NCI-H2107 treated with DMSO at 0.1 percent for 48 hours (cell line): Measurements from ENCODE around the gene THOC1.
"Not testable (repeated sequence)": the region's sequence is repeated elsewhere in the genome, so short reads cannot be mapped to it uniquely, and the experiment has no call there.

Experiments used
- DNase-seq: peaks from one replicate; lab custom pipeline; 2025; ENCODE audit not compliant: unreplicated experiment; lab: John Stamatoyannopoulos, UW

The THOC1 gene

GRCh38 chr18:267688-268552 is at the start of gene THOC1:
Gene THOC1, minus strand, starts transcription at chr18:268047. Its CDS starts 28 bp downstream, at chr18:268019.
- DNase-seq, result peak; percentile 47

DNA sequence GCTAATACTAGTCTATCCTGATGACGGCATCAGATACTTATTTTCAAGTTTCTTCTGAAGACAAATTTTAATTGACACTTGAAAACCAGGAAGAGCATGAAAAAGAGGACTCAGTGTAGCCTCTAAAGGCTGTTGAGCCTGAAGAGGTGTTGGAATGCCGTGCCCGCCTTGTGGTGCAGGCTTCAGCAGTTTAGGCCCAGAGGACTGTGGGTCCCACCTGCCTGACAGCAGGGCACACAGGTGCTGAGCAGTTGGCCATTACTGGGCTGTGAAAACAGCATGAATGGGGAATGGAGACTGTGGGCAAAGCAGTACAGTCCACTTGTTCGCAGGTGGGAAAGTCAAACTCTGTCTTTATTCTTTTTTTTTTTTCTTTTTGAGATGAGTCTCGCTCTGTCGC is 49.8 kb upstream of the THOC1 start:
- DNase-seq, result no peak

- no peak for DNase-seq
Measured at GRCh38 chr18:316393-316792, 48.5 kb upstream of the THOC1 start.

DNA sequence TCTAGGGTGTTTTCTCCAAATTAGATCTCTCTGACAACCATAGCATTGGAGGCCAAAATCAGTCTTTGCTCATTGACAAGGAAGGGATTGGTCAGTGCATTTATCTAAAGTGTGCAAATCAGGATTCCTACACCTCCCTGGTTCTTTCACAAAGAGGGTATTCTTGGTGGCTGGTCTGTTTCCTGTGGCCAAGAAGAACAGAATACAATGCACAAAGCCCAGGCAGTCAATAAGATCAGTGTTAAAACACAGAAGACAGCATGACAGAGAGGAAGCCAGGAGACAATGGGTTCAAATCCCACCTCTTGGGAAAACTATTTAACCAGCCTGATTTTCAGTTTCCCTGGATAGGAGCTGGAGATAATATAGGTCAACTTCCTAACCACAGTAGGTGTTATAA is 46.1 kb upstream of the THOC1 start:
- no peak for DNase-seq

DNA sequence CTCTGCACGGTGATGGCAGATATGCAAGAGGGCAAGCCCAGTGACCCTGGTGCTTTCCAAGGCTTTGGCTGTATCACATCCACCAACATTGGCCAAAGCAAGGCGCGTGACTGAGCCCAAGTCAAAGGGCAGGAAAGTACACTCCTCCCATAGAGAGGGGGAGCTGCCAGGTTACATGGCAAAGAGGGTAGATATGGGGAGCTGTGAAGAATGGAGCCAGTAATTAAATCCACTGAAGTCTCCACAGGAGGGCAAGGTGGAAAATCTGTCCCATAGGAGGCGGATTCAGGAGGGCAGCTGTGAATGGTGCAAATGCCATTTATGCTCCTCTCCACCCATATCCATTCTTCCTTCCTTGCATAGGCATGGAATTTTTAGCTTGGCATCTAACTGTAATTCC is 44.6 kb upstream of the THOC1 start:
- no peak for DNase-seq

DNA sequence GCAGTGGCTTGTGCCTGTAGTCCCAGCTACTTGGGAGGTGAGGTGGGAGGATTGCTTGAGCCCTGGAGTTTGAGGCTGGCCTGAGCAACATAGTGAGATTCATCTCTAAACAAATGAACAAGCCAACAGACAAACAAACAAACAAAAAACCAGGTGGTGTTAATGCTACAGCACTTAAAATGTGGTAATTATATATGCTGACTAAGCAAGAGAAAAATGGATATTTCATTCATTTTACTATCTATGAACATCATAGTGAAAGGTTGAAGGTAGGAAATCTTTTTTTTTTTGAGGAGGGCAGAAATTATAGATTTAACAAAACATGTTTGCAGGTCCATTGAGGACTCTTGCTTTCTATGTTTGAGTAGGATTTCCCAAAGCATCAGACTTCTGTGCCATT is 42.2 kb upstream of the THOC1 start:
- DNase-seq, result no peak

DNA sequence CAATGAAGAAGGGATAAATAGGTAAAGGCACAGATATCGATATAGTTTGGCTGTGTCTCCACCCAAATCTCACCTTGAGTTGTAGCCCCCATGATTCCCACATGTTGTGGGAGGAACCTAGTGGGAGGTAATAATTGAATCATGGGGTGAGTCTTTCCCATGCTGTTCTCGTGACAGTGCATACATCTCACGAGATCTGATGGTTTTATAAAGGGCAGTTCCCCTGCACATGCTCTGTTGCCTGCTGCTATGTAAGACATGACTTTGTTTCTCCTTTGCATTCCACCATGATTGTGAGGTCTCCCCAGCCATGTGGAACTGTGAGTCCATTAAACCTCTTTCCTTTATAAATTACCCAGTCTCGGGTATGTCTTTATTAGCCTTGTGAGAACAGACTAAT is 40.2 kb upstream of the THOC1 start:
- DNase-seq, result not testable (repeated sequence)

DNA sequence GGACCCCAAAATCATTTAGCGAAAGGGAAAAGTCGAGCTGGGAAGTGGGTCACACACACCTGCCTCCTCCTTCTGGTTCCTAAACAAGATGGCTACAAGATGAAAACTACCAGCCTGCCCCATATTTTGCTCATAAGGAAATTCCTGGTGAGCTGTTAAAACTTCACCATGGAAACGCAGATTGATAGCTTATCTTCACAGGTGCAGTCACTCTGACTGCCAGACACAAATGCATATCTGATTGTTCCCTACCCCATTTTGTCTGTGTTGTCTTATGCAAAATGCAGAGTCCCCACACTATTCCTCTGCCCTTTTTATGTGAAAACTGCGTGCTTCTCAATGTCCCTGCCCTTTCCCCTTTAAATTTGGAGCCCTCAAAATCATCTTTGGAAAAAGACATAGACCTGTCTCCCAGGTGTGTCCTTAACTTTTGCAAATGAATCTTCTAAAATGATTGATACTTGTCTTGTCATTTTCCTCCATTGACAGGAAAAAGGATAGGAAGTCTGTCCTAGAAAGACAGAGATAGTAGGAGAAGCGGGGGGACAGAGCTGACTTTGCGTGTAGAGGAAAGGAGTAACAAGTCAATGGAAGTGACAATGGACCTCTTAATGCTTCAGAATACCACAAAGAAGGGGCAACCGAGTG is 38.9 kb upstream of the THOC1 start:
- no peak for DNase-seq

DNA sequence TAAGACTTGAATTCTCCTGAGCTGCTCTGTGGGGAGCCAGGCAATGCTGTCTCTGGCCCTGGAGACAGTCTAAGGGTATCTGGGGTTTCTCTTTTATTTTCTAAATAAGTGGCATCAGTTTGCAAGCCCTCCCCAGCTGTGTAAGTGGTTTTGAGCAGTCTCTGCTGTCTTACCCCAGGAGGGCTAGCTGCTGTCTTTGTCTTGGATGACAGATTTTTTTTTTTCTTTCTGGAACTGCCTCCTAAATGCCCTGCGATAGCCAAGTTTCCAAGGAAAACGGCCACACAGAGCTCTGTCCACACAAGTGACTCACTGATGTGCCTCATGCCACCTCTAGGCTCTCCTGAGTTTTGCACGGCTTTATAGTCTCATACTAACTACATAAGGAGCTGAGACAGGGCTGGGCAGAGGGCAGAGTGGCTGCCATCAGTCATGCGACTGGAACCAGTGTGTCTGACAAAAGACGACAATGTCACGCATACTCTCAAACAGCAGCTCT is 37.2 kb upstream of the THOC1 start:
- no peak for DNase-seq

- DNase-seq, result no peak
Measured at GRCh38 chr18:303607-304006, 35.8 kb upstream of the THOC1 start.

DNA sequence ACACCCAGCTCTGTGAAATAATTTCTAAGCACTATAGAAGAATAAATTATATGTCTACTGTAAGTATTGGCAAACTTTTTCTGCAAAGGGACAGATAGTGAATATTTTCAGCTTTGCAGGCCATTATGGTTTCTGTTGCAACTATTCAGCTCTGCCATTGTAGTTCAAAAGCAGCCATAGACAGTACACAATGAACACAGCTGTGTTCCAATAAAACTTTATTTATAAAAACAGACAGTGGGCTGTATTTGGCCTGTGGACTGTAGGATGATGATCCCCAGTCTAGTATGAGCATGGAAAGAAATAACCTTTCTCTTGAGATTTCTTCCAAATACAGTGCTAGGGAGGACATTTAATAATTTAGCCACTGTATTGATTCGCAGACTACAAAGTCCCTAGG is 35.2 kb upstream of the THOC1 start:
- no peak for DNase-seq

DNA sequence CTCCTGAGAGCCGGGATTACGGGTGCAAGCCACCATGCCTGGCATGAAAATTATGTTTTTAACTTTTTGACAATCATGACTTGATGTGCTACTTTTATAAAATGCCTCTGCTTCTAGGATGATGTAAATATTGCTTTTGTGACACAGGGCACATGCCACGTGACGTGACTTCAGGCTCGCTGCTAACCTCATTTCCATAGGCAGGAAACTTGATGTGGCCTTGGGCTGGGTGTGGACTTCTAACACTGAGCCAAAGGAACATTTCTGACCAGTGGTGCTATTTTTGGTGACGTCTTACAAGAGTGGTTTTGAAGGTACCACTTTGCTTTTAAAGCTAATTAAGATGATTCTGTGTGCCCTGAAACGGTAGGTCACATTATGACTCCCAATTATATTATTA is 34.2 kb upstream of the THOC1 start:
- no peak for DNase-seq

DNA sequence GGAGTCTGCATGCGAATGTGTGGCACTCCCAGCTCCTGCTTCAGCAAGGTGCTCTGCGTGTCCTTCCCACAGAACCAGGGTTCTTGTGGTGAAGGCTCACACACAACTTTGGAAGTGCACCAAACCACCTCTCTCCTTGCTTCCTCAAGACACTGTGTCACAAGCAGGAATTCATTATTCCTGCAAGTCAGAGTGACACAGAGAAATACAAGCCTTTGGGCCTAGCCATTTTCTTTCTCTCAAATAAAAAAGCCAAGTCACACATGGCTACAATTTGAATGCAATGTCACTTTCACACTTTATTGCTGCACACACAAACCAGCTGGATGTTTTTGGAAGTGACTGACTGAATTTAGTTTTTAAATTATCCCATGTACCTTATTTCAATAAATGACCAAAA is 30.1 kb upstream of the THOC1 start:
- no peak for DNase-seq

DNA sequence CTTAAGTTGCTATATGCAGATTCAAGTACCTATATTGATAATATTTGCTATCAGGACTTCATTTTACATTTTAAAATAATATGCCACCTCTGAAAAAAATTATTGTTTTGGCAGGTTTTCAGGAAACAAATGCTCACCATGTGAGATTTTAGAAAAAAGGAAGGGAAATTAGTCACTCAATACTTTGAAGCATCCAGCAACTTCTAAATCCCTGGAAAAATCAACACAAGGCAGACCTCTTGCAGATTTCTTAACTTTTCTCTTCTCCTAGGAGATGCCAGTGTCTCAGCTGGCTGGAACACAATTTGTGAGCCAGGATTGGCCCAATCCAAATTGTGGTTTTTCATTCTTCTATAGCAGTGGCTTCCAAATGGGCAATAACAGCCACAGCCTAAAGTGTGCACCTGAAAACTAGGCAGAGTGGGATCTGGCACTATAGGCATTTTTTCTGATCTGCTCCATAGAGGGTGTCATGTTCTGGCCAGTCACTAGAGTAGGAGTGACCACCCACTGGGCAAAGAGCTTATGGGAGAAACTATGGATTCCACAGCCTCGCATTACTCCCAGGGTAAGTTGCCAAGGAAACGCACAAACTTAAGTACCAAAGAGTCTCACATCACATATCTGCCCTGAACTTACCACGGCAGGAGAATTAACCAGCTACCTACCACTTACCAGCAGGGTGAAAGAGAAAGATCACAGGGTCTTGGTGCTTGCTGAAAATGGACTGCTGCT is 28.1 kb upstream of the THOC1 start:
- DNase-seq, result no peak

GRCh38 chr18:294566-294965 is 26.7 kb upstream of the THOC1 start:
- no peak for DNase-seq

- no peak for DNase-seq
Measured at GRCh38 chr18:293536-293935, 25.7 kb upstream of the THOC1 start.

DNA sequence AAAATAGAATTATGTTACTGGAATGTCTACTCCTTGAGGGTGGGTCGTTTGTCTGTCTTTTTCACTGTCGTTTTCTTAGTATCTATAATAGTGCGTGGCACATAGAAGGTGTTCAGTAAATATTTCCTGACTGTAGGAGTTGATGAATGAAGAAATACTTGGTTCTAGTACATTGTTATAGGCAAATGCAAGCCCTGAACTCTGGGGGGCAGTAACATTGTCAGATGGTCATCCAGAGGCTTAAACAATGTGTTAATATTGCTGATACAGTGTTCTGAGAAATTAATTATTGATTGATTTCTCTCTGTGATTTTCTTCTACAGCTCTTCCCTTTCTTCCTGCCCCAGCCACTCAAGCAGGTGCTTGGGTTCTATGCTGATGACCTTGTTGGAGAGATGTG is 24.4 kb upstream of the THOC1 start:
- DNase-seq, result no peak

DNA sequence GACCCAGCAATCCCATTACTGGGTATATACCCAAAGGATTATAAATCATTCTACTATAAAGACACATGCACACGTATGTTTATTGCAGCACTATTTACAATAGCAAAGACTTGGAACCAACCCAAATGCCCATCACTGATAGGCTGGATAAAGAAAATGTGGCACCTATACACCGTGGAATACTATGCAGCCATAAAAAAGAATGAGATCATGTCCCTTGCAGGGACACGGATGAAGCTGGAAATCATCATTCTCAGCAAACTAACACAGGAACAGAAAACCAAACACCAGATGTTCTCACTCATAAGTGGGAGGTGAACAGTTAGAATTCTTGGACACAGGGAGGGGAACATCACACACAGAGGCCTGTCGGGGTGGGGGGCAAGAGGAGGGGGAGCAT is 22.1 kb upstream of the THOC1 start:
- not testable (repeated sequence) for DNase-seq

DNA sequence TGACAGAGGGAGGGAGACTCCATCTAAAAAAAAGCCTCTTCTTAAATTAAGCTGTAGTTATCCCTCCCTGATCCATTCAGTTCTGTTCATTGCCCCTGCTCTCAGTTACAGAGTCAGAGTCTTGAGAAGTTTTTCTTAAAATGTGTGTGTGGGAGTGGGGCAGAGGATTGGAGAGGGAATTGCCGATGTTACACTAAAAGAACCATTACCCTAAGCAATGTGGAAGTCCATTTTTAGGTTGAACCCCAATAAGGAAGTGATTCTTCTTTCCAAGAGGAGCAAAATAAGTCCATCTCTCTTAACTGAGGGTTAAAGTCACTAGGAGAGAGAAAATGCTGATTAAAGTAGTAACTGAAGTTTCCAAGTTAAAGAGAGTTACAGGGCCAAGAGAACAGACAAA is 21.2 kb upstream of the THOC1 start:
- no peak for DNase-seq

GRCh38 chr18:286515-287310 is 18.9 kb upstream of the THOC1 start:
- DNase-seq, result no peak

GRCh38 chr18:285817-286216 is 18.0 kb upstream of the THOC1 start:
- no peak for DNase-seq
